ENCODE results near the gene RIPOR3.
"Not testable (repeated sequence)": the region's sequence is repeated elsewhere in the genome, so short reads cannot be mapped to it uniquely, and the experiment has no call there.

The RIPOR3 gene

GRCh38 chr20:50724851-50725723, 33.7 kb upstream of the RIPOR3 start:
- no peak for DNase-seq (ENCODE audit: low read depth, low spot score)

GRCh38 chr20:50724112-50724725, 32.9 kb upstream of the RIPOR3 start:
- DNase-seq (ENCODE audit: low read depth, low spot score), result no peak

GRCh38 chr20:50723672-50724071, 32.3 kb upstream of the RIPOR3 start:
- DNase-seq (ENCODE audit: low read depth, low spot score), result no peak

- no peak for DNase-seq (ENCODE audit: low read depth, low spot score)
Observed at GRCh38 chr20:50722424-50723155, 31.2 kb upstream of the RIPOR3 start.

- no peak for DNase-seq (ENCODE audit: low read depth, low spot score)
Observed at GRCh38 chr20:50721881-50722281, 30.5 kb upstream of the RIPOR3 start.

- DNase-seq (ENCODE audit: low read depth, low spot score), result no peak
Observed at GRCh38 chr20:50720582-50720981, 29.2 kb upstream of the RIPOR3 start.

- no peak for DNase-seq (ENCODE audit: low read depth, low spot score)
Observed at GRCh38 chr20:50720026-50720425, 28.7 kb upstream of the RIPOR3 start.

GRCh38 chr20:50719328-50719727, 28.0 kb upstream of the RIPOR3 start:
- DNase-seq (ENCODE audit: low read depth, low spot score), result no peak

GRCh38 chr20:50717974-50718761, 26.8 kb upstream of the RIPOR3 start:
- DNase-seq (ENCODE audit: low read depth, low spot score), result no peak

GRCh38 chr20:50717312-50717711, 26.0 kb upstream of the RIPOR3 start:
- no peak for DNase-seq (ENCODE audit: low read depth, low spot score)

- no peak for DNase-seq (ENCODE audit: low read depth, low spot score)
Observed at GRCh38 chr20:50716518-50716917, 25.2 kb upstream of the RIPOR3 start.

GRCh38 chr20:50715694-50716093, 24.4 kb upstream of the RIPOR3 start:
- DNase-seq (ENCODE audit: low read depth, low spot score), result no peak

GRCh38 chr20:50714426-50714825, 23.1 kb upstream of the RIPOR3 start:
- DNase-seq (ENCODE audit: low read depth, low spot score), result not testable (repeated sequence)

- DNase-seq (ENCODE audit: low read depth, low spot score), result no peak
Observed at GRCh38 chr20:50713657-50714101, 22.3 kb upstream of the RIPOR3 start.

GRCh38 chr20:50712771-50713656, 21.7 kb upstream of the RIPOR3 start:
- no peak for DNase-seq (ENCODE audit: low read depth, low spot score)

GRCh38 chr20:50711113-50711825, 19.9 kb upstream of the RIPOR3 start:
- DNase-seq (ENCODE audit: low read depth, low spot score), result no peak

GRCh38 chr20:50710492-50711063, 19.2 kb upstream of the RIPOR3 start:
- DNase-seq (ENCODE audit: low read depth, low spot score), result no peak

- DNase-seq (ENCODE audit: low read depth, low spot score), result no peak
Observed at GRCh38 chr20:50709636-50709973, 18.3 kb upstream of the RIPOR3 start.

GRCh38 chr20:50708845-50709635, 17.7 kb upstream of the RIPOR3 start:
- no peak for DNase-seq (ENCODE audit: low read depth, low spot score)
